ENCODE data around the gene MOB1B.

MOB1B gene

GRCh38 chr4:70877556-70877955 is 24.6 kb upstream of the MOB1B start:
- no peak overlapping the region for H2BK120ac ChIP-seq (ENCODE audit: low read depth, low read length)
- H2AFZ ChIP-seq (ENCODE audit: low read length) = no peak overlapping the region
- H2BK15ac ChIP-seq (ENCODE audit: low read length) = no peak overlapping the region
- no peaks in the 10 kb centered on the region for H3K79me1 ChIP-seq (ENCODE audit: low read depth, low read length)
- H4K8ac ChIP-seq (ENCODE audit: low read depth, low read length) = no peak overlapping the region
- no peaks in the 10 kb centered on the region for H3K27me3 ChIP-seq (ENCODE audit: control insufficient read depth in 3 of 3, insufficient read depth in 3 of 3, low read depth in 1 of 3, low read length in 3 of 3)
- H3K4me3 ChIP-seq (ENCODE audit: low read length in 2 of 2) = no peak overlapping the region
- no peak overlapping the region for H2BK12ac ChIP-seq (ENCODE audit: low read length)
- H3K4ac ChIP-seq (ENCODE audit: low read length) = no peak overlapping the region
- no peak overlapping the region for H2BK5ac ChIP-seq (ENCODE audit: low read length)
- no peak overlapping the region for H3K23ac ChIP-seq (ENCODE audit: low read depth, low read length, poor library complexity)
- DNase-seq (ENCODE audit: low spot score) = no peak
- no peaks in the 10 kb centered on the region for H3K36me3 ChIP-seq (replicated peaks in 1 of 2; ENCODE audit: control insufficient read depth in 2 of 2, insufficient read depth in 2 of 2, low read length in 2 of 2)
- WGBS, 2 donors (ENCODE audit: extremely low coverage in 2 of 2, insufficient read length in 2 of 2, insufficient replicate concordance in 1 of 2) = no CpG with 5 or more reads among the region's 3 CpGs
- no peaks in the 10 kb centered on the region for H3K4me1 ChIP-seq (ENCODE audit: control insufficient read depth in 2 of 2, insufficient read depth in 1 of 2, low read depth in 1 of 2, low read length in 2 of 2)
- H3K18ac ChIP-seq (ENCODE audit: low read length) = no peak overlapping the region
- H3K4me2 ChIP-seq (ENCODE audit: insufficient read depth, low read length, poor library complexity, severe bottlenecking) = no peak overlapping the region
- no peak overlapping the region for H3K9ac ChIP-seq (ENCODE audit: low read depth, low read length, poor library complexity)
- no peak overlapping the region for H3K14ac ChIP-seq (ENCODE audit: low read length)
- no peak overlapping the region for H2AK5ac ChIP-seq (ENCODE audit: low read depth, low read length)
- no peaks in the 10 kb centered on the region for H3K9me3 ChIP-seq (replicated peaks in 1 of 2; ENCODE audit: control insufficient read depth in 2 of 2, insufficient read depth in 1 of 2, low read depth in 1 of 2, low read length in 2 of 2)
- no peak overlapping the region for H3K27ac ChIP-seq (replicated peaks; ENCODE audit: low read length)
- no peak overlapping the region for H4K91ac ChIP-seq (ENCODE audit: low read depth, low read length, poor library complexity)

GRCh38 chr4:70880739-70881138 is 21.4 kb upstream of the MOB1B start:
- H3K23ac ChIP-seq (ENCODE audit: low read depth, low read length, poor library complexity) = no peak overlapping the region
- H2BK15ac ChIP-seq (ENCODE audit: low read length) = no peak overlapping the region
- H2AFZ ChIP-seq (ENCODE audit: low read length) = no peak overlapping the region
- no peak overlapping the region for H3K4me3 ChIP-seq (ENCODE audit: low read length in 2 of 2)
- peaks cover 0 to 3% of the 10 kb centered on the region in 2 donors for H3K9me3 ChIP-seq (replicated peaks in 1 of 2; ENCODE audit: control insufficient read depth in 2 of 2, insufficient read depth in 1 of 2, low read depth in 1 of 2, low read length in 2 of 2)
- H3K14ac ChIP-seq (ENCODE audit: low read length) = no peak overlapping the region
- no peak for DNase-seq (ENCODE audit: low spot score)
- H2BK5ac ChIP-seq (ENCODE audit: low read length) = no peak overlapping the region
- no peak overlapping the region for H2BK120ac ChIP-seq (ENCODE audit: low read depth, low read length)
- H3K18ac ChIP-seq (ENCODE audit: low read length) = no peak overlapping the region
- no peak overlapping the region for H3K27ac ChIP-seq (replicated peaks; ENCODE audit: low read length)
- no peaks in the 10 kb centered on the region for H3K4me1 ChIP-seq (ENCODE audit: control insufficient read depth in 2 of 2, insufficient read depth in 1 of 2, low read depth in 1 of 2, low read length in 2 of 2)
- no peak overlapping the region for H3K4me2 ChIP-seq (ENCODE audit: insufficient read depth, low read length, poor library complexity, severe bottlenecking)
- no CpG with 5 or more reads among the region's 3 CpGs for WGBS, 2 donors (ENCODE audit: extremely low coverage in 2 of 2, insufficient read length in 2 of 2, insufficient replicate concordance in 1 of 2)
- H3K27me3 ChIP-seq (ENCODE audit: control insufficient read depth in 3 of 3, insufficient read depth in 3 of 3, low read depth in 1 of 3, low read length in 3 of 3) = no peaks in the 10 kb centered on the region
- no peak overlapping the region for H4K8ac ChIP-seq (ENCODE audit: low read depth, low read length)
- H3K79me1 ChIP-seq (ENCODE audit: low read depth, low read length) = no peaks in the 10 kb centered on the region
- no peak overlapping the region for H3K9ac ChIP-seq (ENCODE audit: low read depth, low read length, poor library complexity)
- H3K36me3 ChIP-seq (replicated peaks in 1 of 2; ENCODE audit: control insufficient read depth in 2 of 2, insufficient read depth in 2 of 2, low read length in 2 of 2) = no peaks in the 10 kb centered on the region
- H3K4ac ChIP-seq (ENCODE audit: low read length) = no peak overlapping the region
- H2AK5ac ChIP-seq (ENCODE audit: low read depth, low read length) = no peak overlapping the region
- no peak overlapping the region for H4K91ac ChIP-seq (ENCODE audit: low read depth, low read length, poor library complexity)
- no peak overlapping the region for H2BK12ac ChIP-seq (ENCODE audit: low read length)

- no peak for DNase-seq (ENCODE audit: low spot score)
- H2BK15ac ChIP-seq (ENCODE audit: low read length) = no peak overlapping the region
- H3K79me1 ChIP-seq (ENCODE audit: low read depth, low read length) = no peaks in the 10 kb centered on the region
- no peak overlapping the region for H3K27ac ChIP-seq (replicated peaks; ENCODE audit: low read length)
- no peak overlapping the region for H2BK120ac ChIP-seq (ENCODE audit: low read depth, low read length)
- H3K23ac ChIP-seq (ENCODE audit: low read depth, low read length, poor library complexity) = no peak overlapping the region
- no peak overlapping the region for H2AFZ ChIP-seq (ENCODE audit: low read length)
- H3K14ac ChIP-seq (ENCODE audit: low read length) = no peak overlapping the region
- WGBS, 2 donors (ENCODE audit: extremely low coverage in 2 of 2, insufficient read length in 2 of 2, insufficient replicate concordance in 1 of 2) = no CpG with 5 or more reads among the region's 6 CpGs
- no peak overlapping the region for H3K4me2 ChIP-seq (ENCODE audit: insufficient read depth, low read length, poor library complexity, severe bottlenecking)
- H3K4ac ChIP-seq (ENCODE audit: low read length) = no peak overlapping the region
- H3K36me3 ChIP-seq (replicated peaks in 1 of 2; ENCODE audit: control insufficient read depth in 2 of 2, insufficient read depth in 2 of 2, low read length in 2 of 2) = no peaks in the 10 kb centered on the region
- H3K27me3 ChIP-seq (ENCODE audit: control insufficient read depth in 3 of 3, insufficient read depth in 3 of 3, low read depth in 1 of 3, low read length in 3 of 3) = no peaks in the 10 kb centered on the region
- H2BK12ac ChIP-seq (ENCODE audit: low read length) = no peak overlapping the region
- H2AK5ac ChIP-seq (ENCODE audit: low read depth, low read length) = no peak overlapping the region
- H3K18ac ChIP-seq (ENCODE audit: low read length) = no peak overlapping the region
- no peak overlapping the region for H3K4me3 ChIP-seq (ENCODE audit: low read length in 2 of 2)
- no peak overlapping the region for H4K8ac ChIP-seq (ENCODE audit: low read depth, low read length)
- H4K91ac ChIP-seq (ENCODE audit: low read depth, low read length, poor library complexity) = no peak overlapping the region
- peaks cover 0 to 3% of the 10 kb centered on the region in 2 donors for H3K9me3 ChIP-seq (replicated peaks in 1 of 2; ENCODE audit: control insufficient read depth in 2 of 2, insufficient read depth in 1 of 2, low read depth in 1 of 2, low read length in 2 of 2)
- no peak overlapping the region for H2BK5ac ChIP-seq (ENCODE audit: low read length)
- H3K9ac ChIP-seq (ENCODE audit: low read depth, low read length, poor library complexity) = no peak overlapping the region
- H3K4me1 ChIP-seq (ENCODE audit: control insufficient read depth in 2 of 2, insufficient read depth in 1 of 2, low read depth in 1 of 2, low read length in 2 of 2) = no peaks in the 10 kb centered on the region
Observed at GRCh38 chr4:70885174-70885573, 17.0 kb upstream of the MOB1B start.

GRCh38 chr4:70892086-70892769 is 9.9 kb upstream of the MOB1B start:
- Histone ChIP-seq H3K36me3 (replicated peaks in 1 of 2; ENCODE audit: control insufficient read depth in 2 of 2, insufficient read depth in 2 of 2, low read length in 2 of 2) (no peaks in the 10 kb centered on the region), H4K91ac (ENCODE audit: low read depth, low read length, poor library complexity) (no peak overlapping the region), H3K27me3 (ENCODE audit: control insufficient read depth in 3 of 3, insufficient read depth in 3 of 3, low read depth in 1 of 3, low read length in 3 of 3) (no peaks in the 10 kb centered on the region), H3K4ac (ENCODE audit: low read length) (no peak overlapping the region), H3K4me3 (ENCODE audit: low read length in 2 of 2) (no peak overlapping the region), H3K9me3 (replicated peaks in 1 of 2; ENCODE audit: control insufficient read depth in 2 of 2, insufficient read depth in 1 of 2, low read depth in 1 of 2, low read length in 2 of 2) (no peaks in the 10 kb centered on the region), H3K4me1 (ENCODE audit: control insufficient read depth in 2 of 2, insufficient read depth in 1 of 2, low read depth in 1 of 2, low read length in 2 of 2) (peaks cover 0 to 17% of the 10 kb centered on the region in 2 donors), H3K79me1 (ENCODE audit: low read depth, low read length) (no peaks in the 10 kb centered on the region), H3K14ac (ENCODE audit: low read length) (no peak overlapping the region), H3K9ac (ENCODE audit: low read depth, low read length, poor library complexity) (no peak overlapping the region), H2BK5ac (ENCODE audit: low read length) (no peak overlapping the region), H4K8ac (ENCODE audit: low read depth, low read length) (no peak overlapping the region), H2AK5ac (ENCODE audit: low read depth, low read length) (no peak overlapping the region), H2BK12ac (ENCODE audit: low read length) (no peak overlapping the region), H2BK120ac (ENCODE audit: low read depth, low read length) (no peak overlapping the region), H3K18ac (ENCODE audit: low read length) (no peak overlapping the region), H2BK15ac (ENCODE audit: low read length) (no peak overlapping the region), H2AFZ (ENCODE audit: low read length) (no peak overlapping the region), H3K4me2 (ENCODE audit: insufficient read depth, low read length, poor library complexity, severe bottlenecking) (no peak overlapping the region), H3K23ac (ENCODE audit: low read depth, low read length, poor library complexity) (no peak overlapping the region), H3K27ac (replicated peaks; ENCODE audit: low read length) (no peak overlapping the region)
- no CpG with 5 or more reads among the region's 11 CpGs for WGBS, 2 donors (ENCODE audit: extremely low coverage in 2 of 2, insufficient read length in 2 of 2, insufficient replicate concordance in 1 of 2)
- no peak for DNase-seq (ENCODE audit: low spot score)
